Gastrocnemius medialis (tissue), 4 donors: ENCODE measurements around the gene KRTAP16-1.

Experiments
- POLR2A ChIP-seq, 2 donors: fragments of 450-650 bp; IDR thresholded peaks; one replicate each; pipeline ENCODE4 v1.6.1; 2017; ENCODE audit warnings: antibody characterized with exemption in 2 of 2, mild to moderate bottlenecking in 2 of 2, moderate library complexity in 2 of 2
- TF ChIP-seq, protein P1 (sequence below), 5 experiments: fragments of 450-650 bp in 3 of 5; fragments of 200-600 bp in 2 of 5; sonication (generic) in 2 of 5; IDR thresholded peaks in 4 of 5; conservative IDR thresholded peaks in 1 of 5; 1 replicate in 4 of 5; 2 replicates in 1 of 5; pipeline ENCODE4 v1.5.1; 2016 to 2019; ENCODE audit warnings: antibody characterized with exemption in 5 of 5, mild to moderate bottlenecking in 3 of 5, moderate library complexity in 3 of 5

DNA sequence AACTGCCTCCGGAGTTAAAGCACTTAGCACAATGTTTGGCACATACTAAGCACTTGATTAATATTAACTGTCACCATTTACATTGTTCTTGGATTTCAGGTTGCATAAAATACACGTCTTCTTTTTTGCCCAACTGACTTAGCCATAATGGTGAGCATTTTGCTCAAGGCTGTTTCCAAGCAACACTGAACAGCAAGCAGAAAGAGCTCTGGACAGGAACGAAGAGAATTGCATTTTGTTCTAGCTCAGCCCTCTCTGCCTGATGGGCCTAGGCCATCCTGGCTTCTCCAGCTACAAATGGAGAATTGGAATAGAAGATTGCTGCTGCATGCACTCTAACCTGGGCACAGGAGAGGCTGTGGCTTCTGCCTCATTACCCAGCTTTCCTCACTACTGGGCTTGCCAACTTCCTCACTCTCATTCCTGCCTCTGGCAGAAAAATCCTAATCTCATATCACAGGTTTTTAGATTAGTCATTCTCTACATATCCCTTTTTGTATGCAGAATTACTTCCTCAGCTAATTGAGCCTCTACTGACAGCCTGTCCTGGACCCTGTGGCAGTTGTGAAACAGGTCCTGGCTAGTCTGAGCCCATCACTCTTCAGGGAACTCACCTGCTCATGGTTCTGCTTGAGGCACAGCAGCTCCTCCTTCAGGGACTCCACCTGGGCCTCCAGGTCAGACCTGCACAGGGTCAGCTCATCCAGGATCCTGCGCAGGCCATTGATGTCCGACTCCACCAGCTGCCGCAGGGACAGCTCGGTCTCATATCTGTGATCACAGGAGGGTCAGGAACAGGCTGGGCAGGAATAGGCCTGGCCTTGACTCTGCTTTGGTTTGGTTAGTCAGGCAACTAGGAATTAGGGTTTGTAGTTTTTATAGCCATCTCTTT, 39.0 kb upstream of the KRTAP16-1 start:
- TF ChIP-seq, protein P1, sequence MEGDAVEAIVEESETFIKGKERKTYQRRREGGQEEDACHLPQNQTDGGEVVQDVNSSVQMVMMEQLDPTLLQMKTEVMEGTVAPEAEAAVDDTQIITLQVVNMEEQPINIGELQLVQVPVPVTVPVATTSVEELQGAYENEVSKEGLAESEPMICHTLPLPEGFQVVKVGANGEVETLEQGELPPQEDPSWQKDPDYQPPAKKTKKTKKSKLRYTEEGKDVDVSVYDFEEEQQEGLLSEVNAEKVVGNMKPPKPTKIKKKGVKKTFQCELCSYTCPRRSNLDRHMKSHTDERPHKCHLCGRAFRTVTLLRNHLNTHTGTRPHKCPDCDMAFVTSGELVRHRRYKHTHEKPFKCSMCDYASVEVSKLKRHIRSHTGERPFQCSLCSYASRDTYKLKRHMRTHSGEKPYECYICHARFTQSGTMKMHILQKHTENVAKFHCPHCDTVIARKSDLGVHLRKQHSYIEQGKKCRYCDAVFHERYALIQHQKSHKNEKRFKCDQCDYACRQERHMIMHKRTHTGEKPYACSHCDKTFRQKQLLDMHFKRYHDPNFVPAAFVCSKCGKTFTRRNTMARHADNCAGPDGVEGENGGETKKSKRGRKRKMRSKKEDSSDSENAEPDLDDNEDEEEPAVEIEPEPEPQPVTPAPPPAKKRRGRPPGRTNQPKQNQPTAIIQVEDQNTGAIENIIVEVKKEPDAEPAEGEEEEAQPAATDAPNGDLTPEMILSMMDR (IDR thresholded peaks at IDR 0.05 in 4 of 5, conservative IDR thresholded peaks at IDR 0.05 in 1 of 5) = no peak
- no peak for TF ChIP-seq POLR2A (IDR thresholded peaks at IDR 0.05)
